HepG2 (cell line): Measurements from ENCODE around the gene SPDL1. TPM values are rescaled to one million over a fixed set of nuclear protein-coding genes. Genes with fewer than 3 reads are reported as not detected.

ENCODE experiments used
- ATAC-seq: fragments of 200-7000 bp; cut with Tn5 transposase; 3 replicates; pipeline ENCODE4 v1.9.1; 2020; ENCODE audit warnings: mild to moderate bottlenecking, moderate library complexity
- BruUV-seq: library from RNA; stranded (reverse); fragments of 400-500 nt; replicated peaks from 2 replicates; lab custom pipeline; 2021; lab: Mats Ljungman, UMichigan
- CTCF ChIA-PET: fragments of 300-600 bp; formaldehyde crosslinking; extraction: SDS; loops from one replicate; lab custom pipeline; 2021; ENCODE audit warnings: low total read pairs, inconsistent platforms, low intra/inter-chr PET ratio; lab: Yijun Ruan, JAX
- POLR2A ChIA-PET: fragments of 350-600 bp; sonication (Branson Sonifier 250); formaldehyde crosslinking; loops from one replicate; lab custom pipeline; 2020; ENCODE audit warnings: antibody characterized with exemption, inconsistent platforms; lab: Yijun Ruan, JAX
- DNase-seq: peaks from one replicate; pipeline ENCODE4 v3.0.0-alpha.2; 2015; ENCODE audit warnings: low spot score
- FAIRE-seq: peaks from 3 replicates; lab custom pipeline; 2011; peaks lifted over from hg19 to GRCh38; lab: Jason Lieb, UNC
- H2AFZ ChIP-seq: one replicate; pipeline ENCODE4 v1.6.1; 2011; ENCODE audit warnings: low read length, inconsistent platforms
- H3K27ac ChIP-seq: fragments of 300-600 bp; 3 replicates; pipeline ENCODE4 v1.8.0; 2011; ENCODE audit warnings: mixed run types, mild to moderate bottlenecking, mixed read lengths, low read length, inconsistent platforms; ENCODE audit not compliant: insufficient read depth; ENCODE audit errors: extremely low read length
- H3K27me3 ChIP-seq, 2 experiments: fragments of 200-600 bp in 1 of 2; 2 replicates in 1 of 2; 3 replicates in 1 of 2; pipeline versions ENCODE4 v1.6.0 to v1.8.0; 2011; ENCODE audit warnings: low read length in 2 of 2, mild to moderate bottlenecking in 2 of 2, moderate library complexity in 2 of 2, inconsistent platforms in 1 of 2; ENCODE audit not compliant: insufficient read depth in 2 of 2, control insufficient read depth in 1 of 2
- H3K36me3 ChIP-seq, 2 experiments: fragments of 200-600 bp in 1 of 2; replicated peaks in 1 of 2; 2 replicates in 1 of 2; 3 replicates in 1 of 2; pipeline versions ENCODE4 v1.5.1 to v1.8.0; 2011; ENCODE audit warnings: low read length in 2 of 2, inconsistent platforms in 1 of 2; ENCODE audit not compliant: insufficient read depth in 2 of 2, control insufficient read depth in 1 of 2
- H3K4me1 ChIP-seq: 2 replicates; pipeline ENCODE4 v1.5.1; 2012; ENCODE audit warnings: low read length, inconsistent platforms; ENCODE audit not compliant: insufficient read depth
- H3K4me2 ChIP-seq: 2 replicates; pipeline ENCODE4 v1.6.0; 2011; ENCODE audit warnings: low read depth, low read length, inconsistent platforms
- H3K4me3 ChIP-seq, 3 experiments: fragments of 200-600 bp in 1 of 3; sonication (generic), shearing (Covaris generic) in 1 of 3; replicated peaks in 1 of 3; 2 replicates each; pipeline ENCODE4 v1.5.1; 2011 to 2016; ENCODE audit warnings: low read length in 3 of 3, inconsistent platforms in 2 of 3, low read depth in 2 of 3, mild to moderate bottlenecking in 2 of 3, control low read depth in 1 of 3, mixed read lengths in 1 of 3; ENCODE audit not compliant: insufficient read depth in 1 of 3
- H3K79me2 ChIP-seq: one replicate; pipeline ENCODE4 v1.6.1; 2011; ENCODE audit warnings: low read length, inconsistent platforms; ENCODE audit not compliant: insufficient read depth
- H3K9ac ChIP-seq: 2 replicates; pipeline ENCODE4 v1.6.0; 2011; ENCODE audit warnings: mild to moderate bottlenecking, low read depth, low read length, inconsistent platforms; ENCODE audit not compliant: insufficient read depth
- H3K9me3 ChIP-seq: 2 replicates; pipeline ENCODE4 v1.5.1; 2012; ENCODE audit warnings: mild to moderate bottlenecking, low read length
- H4K20me1 ChIP-seq: 2 replicates; pipeline ENCODE4 v1.6.0; 2011; ENCODE audit warnings: inconsistent platforms, mild to moderate bottlenecking, low read length, moderate library complexity; ENCODE audit not compliant: insufficient read depth
- HNRNPUL1 ChIP-seq: fragments of 200-400 bp; formaldehyde crosslinking; IDR thresholded peaks from 2 replicates; pipeline ENCODE4 v1.6.1; 2017; ENCODE audit warnings: low read depth, mild to moderate bottlenecking, low read length, moderate library complexity
- KAT8 ChIP-seq: IDR thresholded peaks from 2 replicates; pipeline ENCODE4 v1.6.1; 2016; ENCODE audit warnings: missing genetic modification reagents, missing compliant biosample characterization
- REL ChIP-seq: sonication (generic); formaldehyde crosslinking; conservative IDR thresholded peaks from 2 replicates; pipeline ENCODE4 v1.8.0; 2022; ENCODE audit warnings: mild to moderate bottlenecking, missing genetic modification reagents, moderate library complexity
- RELA ChIP-seq: sonication (generic); formaldehyde crosslinking; IDR thresholded peaks from 2 replicates; pipeline ENCODE4 v1.4.0; 2020; ENCODE audit warnings: missing genetic modification reagents
- STAG1 ChIP-seq: sonication (generic); formaldehyde crosslinking; IDR thresholded peaks from 2 replicates; pipeline ENCODE4 v1.4.0; 2020; ENCODE audit warnings: missing genetic modification reagents
- YEATS4 ChIP-seq: sonication (generic); formaldehyde crosslinking; IDR thresholded peaks from 2 replicates; pipeline ENCODE4 v1.4.0; 2020; ENCODE audit warnings: missing genetic modification reagents, borderline replicate concordance
- ZNF251 ChIP-seq: sonication (generic); formaldehyde crosslinking; IDR thresholded peaks from 2 replicates; pipeline ENCODE4 v1.9.0; 2021; ENCODE audit warnings: mild to moderate bottlenecking, missing genetic modification reagents
- WGBS: methylation state at CpG from one replicate; pipeline ENCODE4 v1.1.6; 2017; ENCODE audit warnings: low lambda C conversion rate; 5-methylcytosine and 5-hydroxymethylcytosine counted together
- in situ Hi-C: cut with HindIII; loops from 2 replicates; pipeline ENCODE4 v1.10.0; 2017; ENCODE audit warnings: low pct_unique_long_range_greater_than_20kb; ENCODE audit not compliant: extremely low pct_ligation_motif_present
- intact Hi-C: fragments of 100-400 bp; cut with micrococcal nuclease; formaldehyde crosslinking; loops from one replicate; pipeline ENCODE4 v1.10.0; 2022; ENCODE audit not compliant: unreplicated experiment
- polyA plus RNA-seq, 8 experiments: library from polyadenylated mRNA; depleted of rRNA in 3 of 8; stranded (reverse) in 7 of 8; unstranded in 1 of 8; fragments of >200 nt; fragmentation: Illumina TruSeq in 4 of 8; extraction: Trizol in 4 of 8; gene quantifications; 2 replicates each; pipeline versions ENCODE4 v1.2.1 to v1.2.3, GENCODE V29; 2011 to 2016; ENCODE audit warnings: low read depth in 4 of 8, missing spikeins in 1 of 8, mixed read lengths in 1 of 8; ENCODE audit not compliant: insufficient read depth in 1 of 8
- total RNA-seq, 5 experiments: library from RNA; depleted of rRNA; stranded (reverse); fragments of >200 nt; fragmentation: Illumina TruSeq; extraction: Trizol; gene quantifications; 2 replicates each; pipeline ENCODE4 v1.2.3, GENCODE V29; 2016; ENCODE audit warnings: low read depth in 1 of 5
- TF ChIP-seq, protein P1 (sequence below), 2 experiments: IDR thresholded peaks; 2 replicates each; pipeline ENCODE4 v1.6.1; 2011 to 2012; ENCODE audit warnings: low read length in 2 of 2, borderline replicate concordance in 1 of 2, low read depth in 1 of 2, mild to moderate bottlenecking in 1 of 2, moderate library complexity in 1 of 2
- TF ChIP-seq, protein P2 (sequence below): sonication (generic); formaldehyde crosslinking; IDR thresholded peaks from 2 replicates; pipeline ENCODE4 v1.4.0; 2020; ENCODE audit warnings: missing genetic modification reagents; ENCODE audit errors: not compliant biosample characterization
- TF ChIP-seq, protein P3 (sequence below): sonication (generic); formaldehyde crosslinking; IDR thresholded peaks from 2 replicates; pipeline ENCODE4 v1.4.0; 2020; ENCODE audit warnings: missing genetic modification reagents
- TF ChIP-seq, protein P4 (sequence below): sonication (generic); formaldehyde crosslinking; IDR thresholded peaks from 2 replicates; pipeline ENCODE4 v1.4.0; 2020; ENCODE audit warnings: missing genetic modification reagents, mild to moderate bottlenecking, borderline replicate concordance

The SPDL1 gene
- total and polyA plus RNA-seq, 2 of the 13 experiments (the other 11 are each of a cell fraction or from before 2014, with no cell fraction given), result 10.9 to 36.6 TPM

DNA sequence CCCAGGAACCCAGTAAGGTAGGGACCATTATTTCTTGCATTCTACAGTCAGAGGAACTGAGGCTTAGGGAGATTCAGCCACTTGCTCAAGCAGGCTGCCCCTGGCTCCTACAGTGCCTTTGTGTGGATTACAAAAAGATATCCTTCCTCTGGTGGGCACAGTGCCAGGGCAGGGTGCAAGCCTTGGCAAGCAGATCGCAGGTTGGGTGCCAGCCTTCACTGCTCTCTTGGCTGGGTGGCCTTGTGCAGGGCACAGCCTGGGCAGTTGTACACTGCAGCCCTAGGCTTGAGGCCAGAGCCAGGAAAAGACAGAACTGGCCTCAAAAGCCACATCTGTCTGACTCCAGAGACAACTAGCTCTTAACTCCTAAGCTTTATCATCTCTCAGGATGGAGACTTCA, 68.5 kb downstream of the SPDL1 start (continued):
- TF ChIP-seq, protein P1, sequence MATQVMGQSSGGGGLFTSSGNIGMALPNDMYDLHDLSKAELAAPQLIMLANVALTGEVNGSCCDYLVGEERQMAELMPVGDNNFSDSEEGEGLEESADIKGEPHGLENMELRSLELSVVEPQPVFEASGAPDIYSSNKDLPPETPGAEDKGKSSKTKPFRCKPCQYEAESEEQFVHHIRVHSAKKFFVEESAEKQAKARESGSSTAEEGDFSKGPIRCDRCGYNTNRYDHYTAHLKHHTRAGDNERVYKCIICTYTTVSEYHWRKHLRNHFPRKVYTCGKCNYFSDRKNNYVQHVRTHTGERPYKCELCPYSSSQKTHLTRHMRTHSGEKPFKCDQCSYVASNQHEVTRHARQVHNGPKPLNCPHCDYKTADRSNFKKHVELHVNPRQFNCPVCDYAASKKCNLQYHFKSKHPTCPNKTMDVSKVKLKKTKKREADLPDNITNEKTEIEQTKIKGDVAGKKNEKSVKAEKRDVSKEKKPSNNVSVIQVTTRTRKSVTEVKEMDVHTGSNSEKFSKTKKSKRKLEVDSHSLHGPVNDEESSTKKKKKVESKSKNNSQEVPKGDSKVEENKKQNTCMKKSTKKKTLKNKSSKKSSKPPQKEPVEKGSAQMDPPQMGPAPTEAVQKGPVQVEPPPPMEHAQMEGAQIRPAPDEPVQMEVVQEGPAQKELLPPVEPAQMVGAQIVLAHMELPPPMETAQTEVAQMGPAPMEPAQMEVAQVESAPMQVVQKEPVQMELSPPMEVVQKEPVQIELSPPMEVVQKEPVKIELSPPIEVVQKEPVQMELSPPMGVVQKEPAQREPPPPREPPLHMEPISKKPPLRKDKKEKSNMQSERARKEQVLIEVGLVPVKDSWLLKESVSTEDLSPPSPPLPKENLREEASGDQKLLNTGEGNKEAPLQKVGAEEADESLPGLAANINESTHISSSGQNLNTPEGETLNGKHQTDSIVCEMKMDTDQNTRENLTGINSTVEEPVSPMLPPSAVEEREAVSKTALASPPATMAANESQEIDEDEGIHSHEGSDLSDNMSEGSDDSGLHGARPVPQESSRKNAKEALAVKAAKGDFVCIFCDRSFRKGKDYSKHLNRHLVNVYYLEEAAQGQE (IDR thresholded peaks at IDR 0.05; ENCODE audit: borderline replicate concordance in 1 of 2, low read depth in 1 of 2, low read length in 2 of 2), result no peak
- no peak for TF ChIP-seq STAG1 (CRISPR knock-in tag)

DNA sequence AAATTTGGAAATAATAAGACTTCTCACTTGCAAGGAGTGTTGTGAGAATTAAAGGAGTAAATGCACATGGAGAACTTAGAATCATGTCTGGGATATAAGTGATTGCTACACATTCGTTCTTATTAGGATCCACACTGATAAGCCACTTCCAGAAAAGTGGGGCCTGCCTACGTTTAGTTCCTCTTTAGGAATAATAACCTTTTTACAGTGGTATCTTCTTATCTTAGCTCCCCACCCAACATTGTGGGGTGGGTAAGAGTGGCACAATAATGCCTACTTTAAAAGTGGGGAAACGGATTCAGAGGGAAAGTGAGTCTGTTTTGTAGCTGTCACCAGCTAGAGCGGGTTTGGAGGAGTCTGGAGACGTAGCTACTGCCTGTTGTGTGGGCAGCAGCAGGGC, 69.5 kb downstream of the SPDL1 start:
- H3K27me3 ChIP-seq, result no peaks in the 10 kb centered on the region
- in situ Hi-C loops (no loop called here), intact Hi-C loops (no loop called here)
- H3K79me2 ChIP-seq, result no peaks in the 10 kb centered on the region
- H3K36me3 ChIP-seq, result no peaks in the 10 kb centered on the region
- H2AFZ ChIP-seq, result no peak overlapping the region
- no peaks in the 10 kb centered on the region for H3K9me3 ChIP-seq
- DNase-seq (no peak), FAIRE-seq (no peak), ATAC-seq (no peak)
- POLR2A ChIA-PET, result no interaction called here
- no peak overlapping the region for H3K4me2 ChIP-seq
- CTCF ChIA-PET, result no interaction called here
- no peaks in the 10 kb centered on the region for H3K4me1 ChIP-seq
- no TSS peak for BruUV-seq
- H3K27ac ChIP-seq, result no peak overlapping the region
- 2% methylated on average over 5 of the region's 5 CpGs for WGBS
- no peak overlapping the region for H3K9ac ChIP-seq
- no peak overlapping the region for H3K4me3 ChIP-seq
- no peaks in the 10 kb centered on the region for H4K20me1 ChIP-seq
- TF ChIP-seq, protein P2, sequence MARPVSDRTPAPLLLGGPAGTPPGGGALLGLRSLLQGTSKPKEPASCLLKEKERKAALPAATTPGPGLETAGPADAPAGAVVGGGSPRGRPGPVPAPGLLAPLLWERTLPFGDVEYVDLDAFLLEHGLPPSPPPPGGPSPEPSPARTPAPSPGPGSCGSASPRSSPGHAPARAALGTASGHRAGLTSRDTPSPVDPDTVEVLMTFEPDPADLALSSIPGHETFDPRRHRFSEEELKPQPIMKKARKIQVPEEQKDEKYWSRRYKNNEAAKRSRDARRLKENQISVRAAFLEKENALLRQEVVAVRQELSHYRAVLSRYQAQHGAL (CRISPR knock-in tag), result no peak
- TF ChIP-seq REL (CRISPR knock-in tag) (no peak), ZNF251 (CRISPR knock-in tag) (no peak), YEATS4 (no peak), KAT8 (CRISPR knock-in tag) (no peak), RELA (no peak), HNRNPUL1 (no peak)
- TF ChIP-seq, protein P3, sequence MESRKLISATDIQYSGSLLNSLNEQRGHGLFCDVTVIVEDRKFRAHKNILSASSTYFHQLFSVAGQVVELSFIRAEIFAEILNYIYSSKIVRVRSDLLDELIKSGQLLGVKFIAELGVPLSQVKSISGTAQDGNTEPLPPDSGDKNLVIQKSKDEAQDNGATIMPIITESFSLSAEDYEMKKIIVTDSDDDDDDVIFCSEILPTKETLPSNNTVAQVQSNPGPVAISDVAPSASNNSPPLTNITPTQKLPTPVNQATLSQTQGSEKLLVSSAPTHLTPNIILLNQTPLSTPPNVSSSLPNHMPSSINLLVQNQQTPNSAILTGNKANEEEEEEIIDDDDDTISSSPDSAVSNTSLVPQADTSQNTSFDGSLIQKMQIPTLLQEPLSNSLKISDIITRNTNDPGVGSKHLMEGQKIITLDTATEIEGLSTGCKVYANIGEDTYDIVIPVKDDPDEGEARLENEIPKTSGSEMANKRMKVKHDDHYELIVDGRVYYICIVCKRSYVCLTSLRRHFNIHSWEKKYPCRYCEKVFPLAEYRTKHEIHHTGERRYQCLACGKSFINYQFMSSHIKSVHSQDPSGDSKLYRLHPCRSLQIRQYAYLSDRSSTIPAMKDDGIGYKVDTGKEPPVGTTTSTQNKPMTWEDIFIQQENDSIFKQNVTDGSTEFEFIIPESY (CRISPR knock-in tag), result no peak
- TF ChIP-seq, protein P4, sequence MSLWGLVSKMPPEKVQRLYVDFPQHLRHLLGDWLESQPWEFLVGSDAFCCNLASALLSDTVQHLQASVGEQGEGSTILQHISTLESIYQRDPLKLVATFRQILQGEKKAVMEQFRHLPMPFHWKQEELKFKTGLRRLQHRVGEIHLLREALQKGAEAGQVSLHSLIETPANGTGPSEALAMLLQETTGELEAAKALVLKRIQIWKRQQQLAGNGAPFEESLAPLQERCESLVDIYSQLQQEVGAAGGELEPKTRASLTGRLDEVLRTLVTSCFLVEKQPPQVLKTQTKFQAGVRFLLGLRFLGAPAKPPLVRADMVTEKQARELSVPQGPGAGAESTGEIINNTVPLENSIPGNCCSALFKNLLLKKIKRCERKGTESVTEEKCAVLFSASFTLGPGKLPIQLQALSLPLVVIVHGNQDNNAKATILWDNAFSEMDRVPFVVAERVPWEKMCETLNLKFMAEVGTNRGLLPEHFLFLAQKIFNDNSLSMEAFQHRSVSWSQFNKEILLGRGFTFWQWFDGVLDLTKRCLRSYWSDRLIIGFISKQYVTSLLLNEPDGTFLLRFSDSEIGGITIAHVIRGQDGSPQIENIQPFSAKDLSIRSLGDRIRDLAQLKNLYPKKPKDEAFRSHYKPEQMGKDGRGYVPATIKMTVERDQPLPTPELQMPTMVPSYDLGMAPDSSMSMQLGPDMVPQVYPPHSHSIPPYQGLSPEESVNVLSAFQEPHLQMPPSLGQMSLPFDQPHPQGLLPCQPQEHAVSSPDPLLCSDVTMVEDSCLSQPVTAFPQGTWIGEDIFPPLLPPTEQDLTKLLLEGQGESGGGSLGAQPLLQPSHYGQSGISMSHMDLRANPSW, result no peak
